Measurements from ENCODE around the gene ADGRL3. TPM values are rescaled to one million over a fixed set of nuclear protein-coding genes. Genes with fewer than 3 reads are reported as not detected.
"Not testable (repeated sequence)": the region's sequence is repeated elsewhere in the genome, so short reads cannot be mapped to it uniquely, and the experiment has no call there.

The ADGRL3 gene
- total and polyA plus RNA-seq, 4 donors = 0.39 to 59.9 (median 2.9) TPM

DNA sequence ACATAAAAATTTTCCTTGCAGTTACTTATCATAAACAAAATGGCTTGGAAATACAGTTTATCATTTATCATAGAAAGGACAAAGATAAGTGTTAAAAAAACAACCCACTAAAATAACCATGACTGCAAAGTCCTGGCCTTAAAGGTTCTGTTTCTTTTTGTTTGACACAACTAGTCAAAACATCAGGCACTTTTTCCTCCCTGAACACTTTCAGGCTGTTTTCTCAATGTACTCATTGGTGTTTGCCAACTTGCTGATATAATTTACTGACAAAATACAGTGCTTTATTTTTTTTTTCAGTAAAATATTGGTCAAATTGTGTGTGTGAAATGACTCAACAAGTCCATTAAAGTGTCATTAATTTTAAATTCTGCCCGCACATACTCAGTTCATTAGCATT, 156.6 kb downstream of the ADGRL3 start:
- H3K4me1 ChIP-seq (ENCODE audit: control insufficient read depth in 5 of 5, insufficient read depth in 5 of 5, low read length in 5 of 5) = no peaks in the 10 kb centered on the region
- 82 to 84% methylated on average over 1 of the region's 1 CpG for WGBS, 2 donors
- no peak for ATAC-seq (ENCODE audit: insufficient read depth, low FRiP score)
- TF ChIP-seq, protein P1, sequence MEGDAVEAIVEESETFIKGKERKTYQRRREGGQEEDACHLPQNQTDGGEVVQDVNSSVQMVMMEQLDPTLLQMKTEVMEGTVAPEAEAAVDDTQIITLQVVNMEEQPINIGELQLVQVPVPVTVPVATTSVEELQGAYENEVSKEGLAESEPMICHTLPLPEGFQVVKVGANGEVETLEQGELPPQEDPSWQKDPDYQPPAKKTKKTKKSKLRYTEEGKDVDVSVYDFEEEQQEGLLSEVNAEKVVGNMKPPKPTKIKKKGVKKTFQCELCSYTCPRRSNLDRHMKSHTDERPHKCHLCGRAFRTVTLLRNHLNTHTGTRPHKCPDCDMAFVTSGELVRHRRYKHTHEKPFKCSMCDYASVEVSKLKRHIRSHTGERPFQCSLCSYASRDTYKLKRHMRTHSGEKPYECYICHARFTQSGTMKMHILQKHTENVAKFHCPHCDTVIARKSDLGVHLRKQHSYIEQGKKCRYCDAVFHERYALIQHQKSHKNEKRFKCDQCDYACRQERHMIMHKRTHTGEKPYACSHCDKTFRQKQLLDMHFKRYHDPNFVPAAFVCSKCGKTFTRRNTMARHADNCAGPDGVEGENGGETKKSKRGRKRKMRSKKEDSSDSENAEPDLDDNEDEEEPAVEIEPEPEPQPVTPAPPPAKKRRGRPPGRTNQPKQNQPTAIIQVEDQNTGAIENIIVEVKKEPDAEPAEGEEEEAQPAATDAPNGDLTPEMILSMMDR (IDR thresholded peaks at IDR 0.05; ENCODE audit: control extremely low read depth, extremely low read depth) = no peak
- peaks cover 0 to 5% (median 0%) of the 10 kb centered on the region in 4 donors for H3K9me3 ChIP-seq (ENCODE audit: control insufficient read depth in 4 of 4, insufficient read depth in 3 of 4, low read length in 3 of 4)
- no peak overlapping the region for H3K27ac ChIP-seq (ENCODE audit: low read depth in 1 of 2, low read length in 1 of 2)
- H3K27me3 ChIP-seq (ENCODE audit: control insufficient read depth in 3 of 3, insufficient read depth in 3 of 3, low read length in 2 of 3) = no peaks in the 10 kb centered on the region
- peak in 2 of 3 donors; percentile 61 to 69 for DNase-seq
- no peak overlapping the region for H3K9ac ChIP-seq (ENCODE audit: insufficient read depth in 1 of 2, low read length in 2 of 2)
- no peaks in the 10 kb centered on the region for H3K36me3 ChIP-seq (ENCODE audit: control insufficient read depth in 4 of 4, insufficient read depth in 4 of 4, low read length in 4 of 4)
- H3K4me3 ChIP-seq = no peak overlapping the region

DNA sequence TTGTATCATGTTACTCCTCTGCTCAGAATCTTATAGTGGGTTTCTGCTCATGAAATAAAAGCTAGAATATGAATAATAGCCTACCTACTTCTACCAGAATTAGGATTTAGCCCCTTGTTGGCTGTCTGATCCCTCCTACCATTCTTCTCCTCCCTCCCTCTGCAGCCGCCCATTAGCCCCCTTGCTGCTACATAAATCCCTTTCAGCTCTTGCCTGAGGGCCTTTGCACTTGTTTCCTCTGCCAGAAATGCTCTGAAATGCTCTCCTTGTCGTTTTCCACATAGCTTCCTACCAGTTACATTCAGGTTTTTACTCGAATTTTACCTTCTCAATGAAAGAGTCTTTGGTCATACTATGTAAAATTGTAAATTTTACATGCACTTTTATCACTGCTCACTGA, 159.2 kb downstream of the ADGRL3 start:
- no peaks in the 10 kb centered on the region for H3K4me1 ChIP-seq (ENCODE audit: control insufficient read depth in 5 of 5, insufficient read depth in 5 of 5, low read length in 5 of 5)
- no peak for ATAC-seq (ENCODE audit: insufficient read depth, low FRiP score)
- DNase-seq = no peak
- H3K36me3 ChIP-seq (ENCODE audit: control insufficient read depth in 4 of 4, insufficient read depth in 4 of 4, low read length in 4 of 4) = no peaks in the 10 kb centered on the region
- H3K4me3 ChIP-seq = no peak overlapping the region
- no peaks in the 10 kb centered on the region for H3K27me3 ChIP-seq (ENCODE audit: control insufficient read depth in 3 of 3, insufficient read depth in 3 of 3, low read length in 2 of 3)
- TF ChIP-seq, protein P1 (IDR thresholded peaks at IDR 0.05; ENCODE audit: control extremely low read depth, extremely low read depth) = no peak
- WGBS, 2 donors = 77 to 78% methylated on average over 3 of the region's 3 CpGs
- no peak overlapping the region for H3K27ac ChIP-seq (ENCODE audit: low read depth in 1 of 2, low read length in 1 of 2)
- H3K9me3 ChIP-seq (ENCODE audit: control insufficient read depth in 4 of 4, insufficient read depth in 3 of 4, low read length in 3 of 4) = no peaks in the 10 kb centered on the region
- H3K9ac ChIP-seq (ENCODE audit: insufficient read depth in 1 of 2, low read length in 2 of 2) = no peak overlapping the region

DNA sequence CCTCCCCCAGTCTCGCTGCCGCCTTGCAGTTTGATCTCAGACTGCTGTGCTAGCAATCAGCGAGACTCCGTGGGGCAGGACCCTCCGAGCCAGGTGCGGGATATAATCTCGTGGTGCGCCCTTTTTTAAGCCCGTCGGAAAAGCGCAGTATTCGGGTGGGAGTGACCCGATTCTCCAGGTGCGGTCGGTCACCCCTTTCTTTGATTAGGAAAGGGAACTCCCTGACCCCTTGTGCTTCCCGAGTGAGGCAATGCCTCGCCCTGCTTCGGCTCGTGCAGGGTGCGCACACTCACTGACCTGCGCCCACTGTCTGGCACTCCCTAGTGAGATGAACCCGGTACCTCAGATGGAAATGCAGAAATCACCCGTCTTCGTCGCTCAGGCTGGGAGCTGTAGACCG, 172.7 kb downstream of the ADGRL3 start:
- H3K36me3 ChIP-seq (ENCODE audit: control insufficient read depth in 4 of 4, insufficient read depth in 4 of 4, low read length in 4 of 4); H3K27me3 ChIP-seq (ENCODE audit: control insufficient read depth in 3 of 3, insufficient read depth in 3 of 3, low read length in 2 of 3); DNase-seq; ATAC-seq (ENCODE audit: insufficient read depth, low FRiP score); H3K9me3 ChIP-seq (ENCODE audit: control insufficient read depth in 4 of 4, insufficient read depth in 3 of 4, low read length in 3 of 4); H3K4me3 ChIP-seq; H3K27ac ChIP-seq (ENCODE audit: low read depth in 1 of 2, low read length in 1 of 2); H3K9ac ChIP-seq (ENCODE audit: insufficient read depth in 1 of 2, low read length in 2 of 2): not testable (repeated sequence)
- H3K4me1 ChIP-seq (ENCODE audit: control insufficient read depth in 5 of 5, insufficient read depth in 5 of 5, low read length in 5 of 5) = peaks cover 0 to 14% (median 0%) of the 10 kb centered on the region in 5 donors
- WGBS, 2 donors = 92 to 93% methylated on average over 25 to 26 of the region's 26 CpGs

DNA sequence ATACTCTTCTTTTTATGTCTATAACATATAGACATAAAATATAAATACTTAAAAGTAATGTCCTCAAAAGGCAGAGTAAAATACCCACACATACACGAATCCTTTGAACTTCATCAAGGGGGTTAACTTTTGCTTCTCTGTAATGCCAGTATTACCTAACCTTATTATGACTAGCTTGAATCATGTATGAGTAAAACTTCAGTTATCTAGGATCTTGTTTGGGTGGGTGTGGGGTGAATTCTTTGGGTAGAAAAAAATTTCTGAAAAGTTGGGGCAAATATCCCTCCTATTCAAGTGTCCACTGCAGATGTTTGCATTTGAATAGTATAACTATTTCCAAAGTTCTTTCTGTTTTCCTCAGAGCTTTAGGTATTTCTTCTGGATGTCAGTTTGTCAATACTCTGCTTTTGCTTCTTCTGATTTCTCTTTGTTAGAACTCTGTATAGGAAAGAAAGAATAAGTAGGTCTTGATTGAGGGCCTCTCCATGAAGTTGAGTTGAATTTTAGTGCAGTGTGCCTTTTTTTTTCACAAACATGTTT, 173.8 kb downstream of the ADGRL3 start:
- 70 to 78% methylated on average over 1 of the region's 1 CpG for WGBS, 2 donors
- Histone ChIP-seq H3K4me3 (no peak overlapping the region), H3K27ac (ENCODE audit: low read depth in 1 of 2, low read length in 1 of 2) (no peak overlapping the region), H3K9me3 (ENCODE audit: control insufficient read depth in 4 of 4, insufficient read depth in 3 of 4, low read length in 3 of 4) (peaks cover 0 to 3% (median 0%) of the 10 kb centered on the region in 4 donors), H3K9ac (ENCODE audit: insufficient read depth in 1 of 2, low read length in 2 of 2) (no peak overlapping the region), H3K36me3 (ENCODE audit: control insufficient read depth in 4 of 4, insufficient read depth in 4 of 4, low read length in 4 of 4) (no peaks in the 10 kb centered on the region), H3K4me1 (ENCODE audit: control insufficient read depth in 5 of 5, insufficient read depth in 5 of 5, low read length in 5 of 5) (peaks cover 0 to 14% (median 0%) of the 10 kb centered on the region in 5 donors), H3K27me3 (ENCODE audit: control insufficient read depth in 3 of 3, insufficient read depth in 3 of 3, low read length in 2 of 3) (no peaks in the 10 kb centered on the region)
- ATAC-seq (ENCODE audit: insufficient read depth, low FRiP score) = no peak
- TF ChIP-seq, protein P1 (IDR thresholded peaks at IDR 0.05; ENCODE audit: control extremely low read depth, extremely low read depth) = no peak
- DNase-seq = no peak
